Limb (tissue), 2 donors: ENCODE results near the gene FRMD1.

Source experiments
- DNase-seq, 2 donors: peaks; one replicate each; pipeline ENCODE4 v3.0.0-alpha.2; 2016; ENCODE audit errors: extremely low spot score in 2 of 2

The FRMD1 gene

GRCh38 chr6:168007592-168008338 lies 71.2 kb downstream of the FRMD1 start:
- DNase-seq, result no peak

GRCh38 chr6:168005796-168006195 lies 73.2 kb downstream of the FRMD1 start:
- no peak for DNase-seq

GRCh38 chr6:168004945-168005344 lies 74.1 kb downstream of the FRMD1 start:
- no peak for DNase-seq

GRCh38 chr6:168004023-168004422 lies 75.0 kb downstream of the FRMD1 start:
- no peak for DNase-seq
